H9 (cell line): ENCODE results near the gene CDHR2. TPM values are rescaled to one million over a fixed set of nuclear protein-coding genes. Genes with fewer than 3 reads are reported as not detected.
A peak's percentile ranks its signal among the peaks of the same experiment; 100 is the strongest.

Source experiments
- DNase-seq: peaks from one replicate; pipeline ENCODE4 v3.0.0-alpha.2; 2017
- H2AFZ ChIP-seq: one replicate; pipeline ENCODE4 v1.6.1; 2013; ENCODE audit warnings: mild to moderate bottlenecking, low read length, control low read depth, moderate library complexity
- H2AK5ac ChIP-seq: 2 replicates; pipeline ENCODE4 v1.6.1; 2013; ENCODE audit warnings: low read length, control low read depth, mixed read lengths; ENCODE audit not compliant: insufficient read length
- H2BK120ac ChIP-seq: one replicate; pipeline ENCODE4 v1.6.1; 2013; ENCODE audit warnings: low read depth, mild to moderate bottlenecking, low read length, control low read depth, inconsistent platforms; ENCODE audit not compliant: poor library complexity, severe bottlenecking
- H2BK12ac ChIP-seq: 2 replicates; pipeline ENCODE4 v1.6.1; 2013; ENCODE audit warnings: low read length, control low read depth, mixed read lengths, low read depth; ENCODE audit not compliant: insufficient read length
- H2BK15ac ChIP-seq: 2 replicates; pipeline ENCODE4 v1.6.1; 2013; ENCODE audit warnings: low read depth, low read length, control low read depth
- H2BK20ac ChIP-seq: one replicate; pipeline ENCODE4 v1.6.1; 2013; ENCODE audit warnings: low read depth, mild to moderate bottlenecking, low read length, control low read depth, inconsistent platforms; ENCODE audit not compliant: poor library complexity, severe bottlenecking
- H2BK5ac ChIP-seq: 2 replicates; pipeline ENCODE4 v1.6.1; 2013; ENCODE audit warnings: low read length, control low read depth, mixed read lengths; ENCODE audit not compliant: insufficient read length
- H3K14ac ChIP-seq: 2 replicates; pipeline ENCODE4 v1.6.1; 2013; ENCODE audit warnings: low read length, control low read depth; ENCODE audit not compliant: insufficient read depth
- H3K18ac ChIP-seq: 2 replicates; pipeline ENCODE4 v1.6.1; 2013; ENCODE audit warnings: low read depth, mild to moderate bottlenecking, mixed read lengths, low read length, control low read depth; ENCODE audit not compliant: insufficient read length
- H3K23ac ChIP-seq: 2 replicates; pipeline ENCODE4 v1.6.1; 2013; ENCODE audit warnings: low read length, control low read depth, mixed read lengths, low read depth; ENCODE audit not compliant: insufficient read length
- H3K23me2 ChIP-seq: 2 replicates; pipeline ENCODE4 v1.6.1; 2013; ENCODE audit warnings: low read depth, mild to moderate bottlenecking, mixed read lengths, low read length, control low read depth; ENCODE audit not compliant: insufficient read length, poor library complexity, severe bottlenecking
- H3K27ac ChIP-seq: 2 replicates; pipeline ENCODE4 v1.5.1; 2013; ENCODE audit warnings: low read length, control low read depth, mixed read lengths, low read depth; ENCODE audit not compliant: insufficient read length
- H3K27me3 ChIP-seq: 2 replicates; pipeline ENCODE4 v1.6.1; 2013; ENCODE audit warnings: low read length, control low read depth, inconsistent platforms; ENCODE audit not compliant: insufficient read depth
- H3K4ac ChIP-seq: 2 replicates; pipeline ENCODE4 v1.6.1; 2013; ENCODE audit warnings: low read depth, mild to moderate bottlenecking, control low read depth, inconsistent platforms, low read length, moderate library complexity
- H3K4me1 ChIP-seq: 2 replicates; pipeline ENCODE4 v1.6.1; 2013; ENCODE audit warnings: low read length, control low read depth, inconsistent platforms; ENCODE audit not compliant: insufficient read depth
- H3K4me2 ChIP-seq: 2 replicates; pipeline ENCODE4 v1.6.1; 2013; ENCODE audit warnings: low read length, control low read depth, mixed read lengths; ENCODE audit not compliant: insufficient read length, insufficient read depth
- H3K56ac ChIP-seq: 2 replicates; pipeline ENCODE4 v1.6.1; 2013; ENCODE audit warnings: low read depth, mild to moderate bottlenecking, mixed read lengths, low read length, control low read depth; ENCODE audit not compliant: insufficient read length
- H3K79me1 ChIP-seq: 2 replicates; pipeline ENCODE4 v1.6.1; 2013; ENCODE audit warnings: low read depth, mild to moderate bottlenecking, moderate library complexity, low read length, control low read depth, inconsistent platforms; ENCODE audit not compliant: insufficient read depth, poor library complexity, severe bottlenecking
- H3K79me2 ChIP-seq: 2 replicates; pipeline ENCODE4 v1.6.1; 2013; ENCODE audit warnings: low read length, control low read depth, inconsistent platforms; ENCODE audit not compliant: insufficient read depth
- H3K9ac ChIP-seq: 2 replicates; pipeline ENCODE4 v1.6.1; 2013; ENCODE audit warnings: low read length, control low read depth, mixed read lengths; ENCODE audit not compliant: insufficient read length; ENCODE audit errors: extremely low read depth
- H3K9me3 ChIP-seq: one replicate; pipeline ENCODE4 v1.6.1; 2013; ENCODE audit warnings: low read depth, low read length, inconsistent platforms; ENCODE audit not compliant: control insufficient read depth
- H3T11ph ChIP-seq: one replicate; pipeline ENCODE4 v1.6.1; 2013; ENCODE audit warnings: mild to moderate bottlenecking, low read length, control low read depth, inconsistent platforms
- H4K20me1 ChIP-seq: one replicate; pipeline ENCODE4 v1.6.1; 2013; ENCODE audit not compliant: control insufficient read depth, insufficient read length, insufficient read depth
- H4K5ac ChIP-seq: 2 replicates; pipeline ENCODE4 v1.6.1; 2013; ENCODE audit warnings: low read depth, mild to moderate bottlenecking, mixed read lengths, low read length, control low read depth; ENCODE audit not compliant: insufficient read length
- H4K8ac ChIP-seq: replicated peaks from 2 replicates; pipeline ENCODE4 v1.6.1; 2013; ENCODE audit warnings: low read length, control low read depth, mixed read lengths, low read depth; ENCODE audit not compliant: insufficient read length
- H4K91ac ChIP-seq: 2 replicates; pipeline ENCODE4 v1.6.1; 2013; ENCODE audit warnings: low read depth, mild to moderate bottlenecking, moderate library complexity, mixed read lengths, low read length, control low read depth; ENCODE audit not compliant: insufficient read length
- H3K27ac Mint-ChIP-seq, 3 experiments: 2 replicates in 2 of 3; 3 replicates in 1 of 3; pipeline ENCODE4 v1.8.0; 2020 to 2021; ENCODE audit warnings: mixed read lengths in 3 of 3, mild to moderate bottlenecking in 1 of 3, moderate library complexity in 1 of 3
- H3K27me3 Mint-ChIP-seq: 2 replicates; pipeline ENCODE4 v1.8.0; 2021; ENCODE audit warnings: low read depth, mild to moderate bottlenecking, moderate library complexity, mixed read lengths
- H3K36me3 Mint-ChIP-seq, 3 experiments: 2 replicates in 2 of 3; 3 replicates in 1 of 3; pipeline ENCODE4 v1.8.0; 2020 to 2021; ENCODE audit warnings: low read depth in 3 of 3, mixed read lengths in 3 of 3; ENCODE audit not compliant: insufficient read depth in 1 of 3
- H3K4me1 Mint-ChIP-seq, 2 experiments: 2 replicates each; pipeline ENCODE4 v1.8.0; 2020; ENCODE audit warnings: mixed read lengths in 2 of 2
- H3K4me3 Mint-ChIP-seq, 2 experiments: 2 replicates in 1 of 2; 3 replicates in 1 of 2; pipeline ENCODE4 v1.8.0; 2020 to 2021; ENCODE audit warnings: mild to moderate bottlenecking in 2 of 2, mixed read lengths in 2 of 2, moderate library complexity in 1 of 2
- H3K9me3 Mint-ChIP-seq, 2 experiments: 2 replicates in 1 of 2; 3 replicates in 1 of 2; pipeline ENCODE4 v1.8.0; 2020; ENCODE audit warnings: mild to moderate bottlenecking in 2 of 2, mixed read lengths in 2 of 2, moderate library complexity in 1 of 2
- WGBS: extraction: QIAGEN DNeasy Blood & Tissue Kit; methylation state at CpG from one replicate; pipeline ENCODE4 v1.1.7; 2013; ENCODE audit warnings: missing lambda C conversion rate, low lambda C conversion rate, mixed read lengths; ENCODE audit not compliant: insufficient read length; ENCODE audit errors: extremely low coverage; 5-methylcytosine and 5-hydroxymethylcytosine counted together
- total RNA-seq: library from RNA; stranded (reverse); gene quantifications from 2 replicates; pipeline ENCODE4 v1.2.1, GENCODE V29; 2021
- TF ChIP-seq, protein P1 (sequence below): fragments of 200-600 bp; sonication (generic); conservative IDR thresholded peaks from 3 replicates; pipeline ENCODE4 v1.8.0; 2021; ENCODE audit warnings: antibody characterized with exemption, mild to moderate bottlenecking

Gene CDHR2
- total RNA-seq, 1 experiment from 2014 or later = 0.90 TPM

DNA sequence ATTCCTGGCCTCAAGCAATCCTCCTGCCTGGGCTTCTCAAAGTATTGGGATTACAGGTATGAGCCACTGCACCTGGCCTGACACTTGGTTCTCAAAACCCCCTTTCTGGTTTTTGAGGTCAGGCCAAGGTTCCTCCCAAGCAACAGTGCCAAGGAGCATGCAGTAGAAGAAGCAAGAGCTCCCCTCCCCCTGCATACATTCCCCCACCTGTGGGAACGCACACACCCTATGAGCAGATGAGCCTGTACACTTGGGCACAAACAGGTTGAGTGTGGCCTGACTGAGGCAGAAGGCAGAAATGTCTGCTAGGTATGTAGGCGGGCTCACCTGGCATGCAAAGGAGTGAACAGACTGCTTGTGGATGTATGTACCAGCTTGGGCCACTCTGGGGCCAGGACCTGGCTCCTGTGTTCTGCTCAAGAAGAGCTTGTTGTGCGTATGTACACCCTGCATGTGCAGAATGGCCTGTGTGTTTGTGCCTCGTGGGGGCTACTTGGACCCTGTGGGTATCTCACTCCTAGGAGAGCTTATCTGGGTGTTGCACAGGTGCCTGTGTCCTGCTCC, 59.1 kb downstream of the CDHR2 start:
- H4K8ac ChIP-seq = no peak overlapping the region
- no peak overlapping the region for H4K91ac ChIP-seq
- no peak overlapping the region for H2BK15ac ChIP-seq
- no peak overlapping the region; the same call in 1 of the 2 replicates for H3K14ac ChIP-seq
- DNase-seq = no peak
- no peak overlapping the region for H3K9ac ChIP-seq
- H3K27ac ChIP-seq = no peak overlapping the region
- no peak overlapping the region for H2BK5ac ChIP-seq
- H2BK12ac ChIP-seq = no peak overlapping the region
- H3K23ac ChIP-seq = no peak overlapping the region
- H3K56ac ChIP-seq = no peak overlapping the region
- H3K18ac ChIP-seq = no peak overlapping the region
- H3K27me3 ChIP-seq = no peaks in the 10 kb centered on the region; the same call in 1 of the 2 replicates
- peaks cover 38 to 42% of the 10 kb centered on the region in 2 experiments for H3K4me1 Mint-ChIP-seq
- H4K5ac ChIP-seq = no peak overlapping the region
- no peak overlapping the region for H3K4me2 ChIP-seq
- no peaks in the 10 kb centered on the region for H3K9me3 ChIP-seq
- H4K20me1 ChIP-seq = no peaks in the 10 kb centered on the region
- H3K27me3 Mint-ChIP-seq = peaks cover 21% of the 10 kb centered on the region
- no peak overlapping the region for H2AFZ ChIP-seq
- no peak overlapping the region for H2BK120ac ChIP-seq
- no peak overlapping the region for H2BK20ac ChIP-seq
- H3K4me3 Mint-ChIP-seq = peak overlapping the region; percentile 86 to 96; a peak in 4 of 5 replicates
- H3K27ac Mint-ChIP-seq = no peak overlapping the region
- H3K23me2 ChIP-seq = peaks cover 6% of the 10 kb centered on the region
- H2AK5ac ChIP-seq = no peak overlapping the region
- H3K36me3 Mint-ChIP-seq = no peaks in the 10 kb centered on the region
- no peaks in the 10 kb centered on the region for H3K79me2 ChIP-seq
- H3K79me1 ChIP-seq = no peaks in the 10 kb centered on the region
- TF ChIP-seq, protein P1, sequence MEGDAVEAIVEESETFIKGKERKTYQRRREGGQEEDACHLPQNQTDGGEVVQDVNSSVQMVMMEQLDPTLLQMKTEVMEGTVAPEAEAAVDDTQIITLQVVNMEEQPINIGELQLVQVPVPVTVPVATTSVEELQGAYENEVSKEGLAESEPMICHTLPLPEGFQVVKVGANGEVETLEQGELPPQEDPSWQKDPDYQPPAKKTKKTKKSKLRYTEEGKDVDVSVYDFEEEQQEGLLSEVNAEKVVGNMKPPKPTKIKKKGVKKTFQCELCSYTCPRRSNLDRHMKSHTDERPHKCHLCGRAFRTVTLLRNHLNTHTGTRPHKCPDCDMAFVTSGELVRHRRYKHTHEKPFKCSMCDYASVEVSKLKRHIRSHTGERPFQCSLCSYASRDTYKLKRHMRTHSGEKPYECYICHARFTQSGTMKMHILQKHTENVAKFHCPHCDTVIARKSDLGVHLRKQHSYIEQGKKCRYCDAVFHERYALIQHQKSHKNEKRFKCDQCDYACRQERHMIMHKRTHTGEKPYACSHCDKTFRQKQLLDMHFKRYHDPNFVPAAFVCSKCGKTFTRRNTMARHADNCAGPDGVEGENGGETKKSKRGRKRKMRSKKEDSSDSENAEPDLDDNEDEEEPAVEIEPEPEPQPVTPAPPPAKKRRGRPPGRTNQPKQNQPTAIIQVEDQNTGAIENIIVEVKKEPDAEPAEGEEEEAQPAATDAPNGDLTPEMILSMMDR = no peak
- no peak overlapping the region for H3T11ph ChIP-seq
- H3K4ac ChIP-seq = no peak overlapping the region
- no CpG with 5 or more reads among the region's 4 CpGs for WGBS
- no peaks in the 10 kb centered on the region; a peak in 1 of 5 replicates for H3K9me3 Mint-ChIP-seq
- H3K4me1 ChIP-seq = no peaks in the 10 kb centered on the region; the same call in 1 of the 2 replicates
